KG1 (cell line): Measurements from ENCODE around the gene CPA1.
"Not testable (repeated sequence)": the region's sequence is repeated elsewhere in the genome, so short reads cannot be mapped to it uniquely, and the experiment has no call there.

ENCODE experiments used
- DNase-seq: peaks from one replicate; lab custom pipeline; 2025; lab: John Stamatoyannopoulos, UW

Gene CPA1

GRCh38 chr7:130372402-130373165, 7.7 kb upstream of the CPA1 start:
- no peak for DNase-seq

GRCh38 chr7:130374507-130374906, 5.8 kb upstream of the CPA1 start:
- no peak for DNase-seq

- DNase-seq = not testable (repeated sequence)
Observed at GRCh38 chr7:130376461-130376860, 3.8 kb upstream of the CPA1 start.

GRCh38 chr7:130377178-130377577, 3.1 kb upstream of the CPA1 start:
- DNase-seq = no peak

- DNase-seq = no peak
Observed at GRCh38 chr7:130379019-130379418, 1.3 kb upstream of the CPA1 start.

GRCh38 chr7:130379532-130379920, 768 bp upstream of the CPA1 start:
- no peak for DNase-seq

- DNase-seq = no peak
Observed at GRCh38 chr7:130380861-130381455, 664 bp downstream of the CPA1 start.

- no peak for DNase-seq
Observed at GRCh38 chr7:130381468-130382312, 1.4 kb downstream of the CPA1 start.

GRCh38 chr7:130383187-130383980, 3.1 kb downstream of the CPA1 start:
- DNase-seq = no peak

- DNase-seq = no peak
Observed at GRCh38 chr7:130384371-130384801, 4.1 kb downstream of the CPA1 start.

- no peak for DNase-seq
Observed at GRCh38 chr7:130384841-130385599, 4.7 kb downstream of the CPA1 start.

- DNase-seq = no peak
Observed at GRCh38 chr7:130385600-130386066, 5.3 kb downstream of the CPA1 start.

GRCh38 chr7:130386876-130387275, 6.6 kb downstream of the CPA1 start:
- DNase-seq = no peak

GRCh38 chr7:130387306-130387627, 7.0 kb downstream of the CPA1 start:
- DNase-seq = no peak

GRCh38 chr7:130387628-130388403, 7.5 kb downstream of the CPA1 start:
- DNase-seq = no peak

- DNase-seq = no peak
Observed at GRCh38 chr7:130388671-130389070, 8.4 kb downstream of the CPA1 start.

- no peak for DNase-seq
Observed at GRCh38 chr7:130390486-130390885, 10.2 kb downstream of the CPA1 start.

- DNase-seq = no peak
Observed at GRCh38 chr7:130393101-130393561, 12.8 kb downstream of the CPA1 start.

- no peak for DNase-seq
Observed at GRCh38 chr7:130393841-130394411, 13.6 kb downstream of the CPA1 start.
